ENCODE data around the gene TTYH1.

DNA sequence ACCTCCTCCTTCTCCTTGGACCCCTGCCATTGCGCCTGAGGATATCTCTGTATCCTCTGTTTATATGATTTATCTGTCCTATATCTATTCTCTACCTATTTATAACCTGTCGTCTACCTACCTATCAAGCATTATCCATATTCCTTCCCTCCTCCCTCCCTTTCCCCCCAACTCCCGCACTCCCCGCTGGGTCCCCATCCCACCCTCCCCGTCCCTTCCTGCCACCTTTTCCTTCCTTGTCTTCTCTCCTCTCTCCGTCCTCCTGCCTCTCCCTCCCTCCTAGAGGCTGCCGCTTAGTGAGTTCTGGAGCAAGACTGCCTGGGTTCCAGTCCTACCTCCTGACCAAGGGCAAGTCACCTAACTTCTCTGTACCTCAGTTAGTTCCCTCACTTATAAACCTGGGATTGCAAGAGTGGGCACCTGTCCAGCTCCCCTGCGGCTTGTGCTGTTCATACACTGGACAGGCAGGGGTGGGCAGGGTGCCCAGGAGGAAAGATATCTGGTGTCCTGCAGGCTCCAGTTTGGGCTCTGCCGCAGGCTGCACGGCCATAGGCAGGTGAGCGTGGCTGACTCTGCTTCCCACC, 16.1 kb downstream of the TTYH1 start:
- no peak for TF ChIP-seq POLR2A (IDR thresholded peaks at IDR 0.05)
- TF ChIP-seq, protein P1, sequence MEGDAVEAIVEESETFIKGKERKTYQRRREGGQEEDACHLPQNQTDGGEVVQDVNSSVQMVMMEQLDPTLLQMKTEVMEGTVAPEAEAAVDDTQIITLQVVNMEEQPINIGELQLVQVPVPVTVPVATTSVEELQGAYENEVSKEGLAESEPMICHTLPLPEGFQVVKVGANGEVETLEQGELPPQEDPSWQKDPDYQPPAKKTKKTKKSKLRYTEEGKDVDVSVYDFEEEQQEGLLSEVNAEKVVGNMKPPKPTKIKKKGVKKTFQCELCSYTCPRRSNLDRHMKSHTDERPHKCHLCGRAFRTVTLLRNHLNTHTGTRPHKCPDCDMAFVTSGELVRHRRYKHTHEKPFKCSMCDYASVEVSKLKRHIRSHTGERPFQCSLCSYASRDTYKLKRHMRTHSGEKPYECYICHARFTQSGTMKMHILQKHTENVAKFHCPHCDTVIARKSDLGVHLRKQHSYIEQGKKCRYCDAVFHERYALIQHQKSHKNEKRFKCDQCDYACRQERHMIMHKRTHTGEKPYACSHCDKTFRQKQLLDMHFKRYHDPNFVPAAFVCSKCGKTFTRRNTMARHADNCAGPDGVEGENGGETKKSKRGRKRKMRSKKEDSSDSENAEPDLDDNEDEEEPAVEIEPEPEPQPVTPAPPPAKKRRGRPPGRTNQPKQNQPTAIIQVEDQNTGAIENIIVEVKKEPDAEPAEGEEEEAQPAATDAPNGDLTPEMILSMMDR (IDR thresholded peaks at IDR 0.05): no peak

Measured in breast epithelium (tissue), 3 donors.